IMR-90 (cell line): ENCODE results near the gene ZNF611. TPM values are rescaled to one million over a fixed set of nuclear protein-coding genes. Genes with fewer than 3 reads are reported as not detected.

Source experiments
- ATAC-seq: fragments of 200-7000 bp; cut with Tn5 transposase; 2 replicates; pipeline ENCODE4 v1.9.1; 2020; ENCODE audit warnings: low read depth, mild to moderate bottlenecking, moderate library complexity
- BruUV-seq: library from RNA; stranded (reverse); fragments of 400-500 nt; replicated peaks from 2 replicates; lab custom pipeline; 2021; lab: Mats Ljungman, UMichigan
- CTCF ChIA-PET: fragments of 300-600 bp; formaldehyde crosslinking; extraction: SDS; loops from one replicate; lab custom pipeline; 2021; ENCODE audit warnings: antibody characterized with exemption; lab: Yijun Ruan, JAX
- POLR2A ChIA-PET: fragments of 300-600 bp; sonication (Branson Sonifier 250); formaldehyde crosslinking; loops from one replicate; lab custom pipeline; 2022; ENCODE audit warnings: antibody characterized with exemption; ENCODE audit not compliant: unreplicated experiment; lab: Charles Lee
- DNase-seq: peaks from one replicate; pipeline ENCODE4 v3.0.0; 2013
- H2AFZ ChIP-seq: replicated peaks from 2 replicates; pipeline ENCODE3; 2013; ENCODE audit warnings: low read length, mild to moderate bottlenecking; ENCODE audit not compliant: poor library complexity
- H2AK5ac ChIP-seq: 2 replicates; pipeline ENCODE4 v1.6.1; 2013; ENCODE audit warnings: low read depth, low read length, inconsistent platforms
- H2AK9ac ChIP-seq: replicated peaks from 2 replicates; pipeline ENCODE3; 2013; ENCODE audit warnings: mild to moderate bottlenecking, low read depth, low read length, moderate library complexity; ENCODE audit not compliant: poor library complexity
- H2BK120ac ChIP-seq: 2 replicates; pipeline ENCODE4 v1.6.1; 2013; ENCODE audit warnings: low read depth, low read length, inconsistent platforms
- H2BK15ac ChIP-seq: 3 replicates; pipeline ENCODE4 v1.6.1; 2013; ENCODE audit warnings: low read depth, low read length, inconsistent platforms
- H2BK20ac ChIP-seq: 2 replicates; pipeline ENCODE4 v1.6.1; 2013; ENCODE audit warnings: low read depth, mild to moderate bottlenecking, inconsistent platforms, low read length, moderate library complexity
- H2BK5ac ChIP-seq: 2 replicates; pipeline ENCODE4 v1.6.1; 2013; ENCODE audit warnings: mild to moderate bottlenecking, low read depth, low read length, inconsistent platforms; ENCODE audit not compliant: poor library complexity, severe bottlenecking
- H3K14ac ChIP-seq: replicated peaks from 2 replicates; pipeline ENCODE4 v1.6.1; 2013; ENCODE audit warnings: low read depth, low read length, inconsistent platforms
- H3K18ac ChIP-seq: 2 replicates; pipeline ENCODE4 v1.6.1; 2013; ENCODE audit warnings: low read depth, low read length, control low read depth
- H3K23ac ChIP-seq: 2 replicates; pipeline ENCODE4 v1.6.1; 2013; ENCODE audit warnings: low read depth, low read length, inconsistent platforms
- H3K27ac ChIP-seq: 2 replicates; pipeline ENCODE4 v1.5.1; 2013; ENCODE audit warnings: mild to moderate bottlenecking, control low read depth, low read length; ENCODE audit not compliant: insufficient read depth
- H3K27me3 ChIP-seq: 2 replicates; pipeline ENCODE4 v1.6.1; 2013; ENCODE audit warnings: low read length; ENCODE audit not compliant: control insufficient read depth, insufficient read depth
- H3K36me3 ChIP-seq: 2 replicates; pipeline ENCODE4 v1.6.1; 2013; ENCODE audit warnings: low read length, mixed read lengths; ENCODE audit not compliant: control insufficient read depth, insufficient read depth
- H3K4ac ChIP-seq: 2 replicates; pipeline ENCODE4 v1.6.1; 2013; ENCODE audit warnings: low read depth, low read length, inconsistent platforms
- H3K4me1 ChIP-seq: 2 replicates; pipeline ENCODE4 v1.6.1; 2013; ENCODE audit warnings: low read length, mixed read lengths; ENCODE audit not compliant: control insufficient read depth, insufficient read depth
- H3K4me2 ChIP-seq: 2 replicates; pipeline ENCODE4 v1.6.1; 2013; ENCODE audit warnings: low read depth, mild to moderate bottlenecking, control low read depth, low read length, moderate library complexity
- H3K4me3 ChIP-seq: 2 replicates; pipeline ENCODE4 v1.5.1; 2013; ENCODE audit warnings: low read depth, mild to moderate bottlenecking, control low read depth, low read length, moderate library complexity; ENCODE audit not compliant: insufficient read depth
- H3K56ac ChIP-seq: 2 replicates; pipeline ENCODE4 v1.6.1; 2013; ENCODE audit warnings: low read length, inconsistent platforms; ENCODE audit not compliant: insufficient read depth; ENCODE audit errors: extremely low read depth
- H3K79me1 ChIP-seq, 2 experiments: 2 replicates each; pipeline ENCODE4 v1.6.1; 2013; ENCODE audit warnings: low read length in 2 of 2, inconsistent platforms in 1 of 2, low read depth in 1 of 2
- H3K9ac ChIP-seq: 2 replicates; pipeline ENCODE4 v1.6.1; 2013; ENCODE audit warnings: low read depth, low read length, control low read depth
- H3K9me1 ChIP-seq: 2 replicates; pipeline ENCODE4 v1.6.1; 2013; ENCODE audit warnings: low read length, inconsistent platforms; ENCODE audit not compliant: insufficient read depth
- H3K9me3 ChIP-seq: 2 replicates; pipeline ENCODE4 v1.6.1; 2013; ENCODE audit warnings: low read length; ENCODE audit not compliant: control insufficient read depth, insufficient read depth
- H4K20me1 ChIP-seq: 2 replicates; pipeline ENCODE4 v1.6.1; 2013; ENCODE audit warnings: low read length, inconsistent platforms; ENCODE audit not compliant: insufficient read depth
- H4K5ac ChIP-seq: 2 replicates; pipeline ENCODE4 v1.6.1; 2013; ENCODE audit warnings: mild to moderate bottlenecking, low read depth, low read length, control low read depth
- H4K8ac ChIP-seq, 2 experiments: 2 replicates each; pipeline ENCODE4 v1.6.1; 2013; ENCODE audit warnings: low read depth in 2 of 2, low read length in 2 of 2, control low read depth in 1 of 2, inconsistent platforms in 1 of 2
- H4K91ac ChIP-seq: 2 replicates; pipeline ENCODE4 v1.6.1; 2013; ENCODE audit warnings: low read depth, low read length, inconsistent platforms; ENCODE audit not compliant: insufficient read depth
- BHLHE40 ChIP-seq: fragments of 150-350 bp; IDR thresholded peaks from 2 replicates; pipeline ENCODE4 v1.6.1; 2016; ENCODE audit warnings: mild to moderate bottlenecking, low read depth, low read length
- CEBPB ChIP-seq: IDR thresholded peaks from 2 replicates; pipeline ENCODE4 v1.6.1; 2012; ENCODE audit warnings: low read depth, low read length, improper control_type of control experiment
- CHD1 ChIP-seq: IDR thresholded peaks from 2 replicates; pipeline ENCODE4 v1.6.1; 2012; ENCODE audit warnings: low read depth, low read length, improper control_type of control experiment
- FOS ChIP-seq: fragments of 150-350 bp; IDR thresholded peaks from 2 replicates; pipeline ENCODE4 v1.6.1; 2016; ENCODE audit warnings: low read depth, low read length
- MAFK ChIP-seq: IDR thresholded peaks from 2 replicates; pipeline ENCODE4 v1.6.1; 2012; ENCODE audit warnings: low read depth, low read length, improper control_type of control experiment
- MAZ ChIP-seq: IDR thresholded peaks from 2 replicates; pipeline ENCODE4 v1.6.1; 2012; ENCODE audit warnings: low read depth, mild to moderate bottlenecking, low read length, improper control_type of control experiment, moderate library complexity, borderline replicate concordance
- POLR2A ChIP-seq: IDR thresholded peaks from 2 replicates; pipeline ENCODE4 v1.6.1; 2012; ENCODE audit warnings: mild to moderate bottlenecking, low read depth, low read length
- RCOR1 ChIP-seq: IDR thresholded peaks from 2 replicates; pipeline ENCODE4 v1.6.1; 2012; ENCODE audit warnings: mild to moderate bottlenecking, low read length, improper control_type of control experiment; ENCODE audit not compliant: insufficient replicate concordance
- RFX5 ChIP-seq: IDR thresholded peaks from 2 replicates; pipeline ENCODE4 v1.8.0; 2012; ENCODE audit warnings: low read depth, mild to moderate bottlenecking, low read length, moderate library complexity
- SMC3 ChIP-seq: fragments of 150-350 bp; IDR thresholded peaks from 2 replicates; pipeline ENCODE4 v1.6.1; 2016; ENCODE audit warnings: low read depth, mild to moderate bottlenecking, antibody characterized with exemption, low read length, moderate library complexity
- WGBS, 2 experiments: methylation state at CpG; one replicate each; pipeline versions ENCODE4 v1.1.5 to v1.1.7; 2013; ENCODE audit warnings: missing lambda C conversion rate in 2 of 2; ENCODE audit not compliant: insufficient read length in 1 of 2; ENCODE audit errors: extremely low coverage in 2 of 2; 5-methylcytosine and 5-hydroxymethylcytosine counted together
- dilution Hi-C: fragments of 300-500 bp; cut with HindIII; formaldehyde crosslinking; loops from one replicate; pipeline ENCODE4 v1.14.3; 2018; ENCODE audit warnings: low sequenced_read_pairs; ENCODE audit not compliant: unreplicated experiment
- in situ Hi-C: fragments of 300-500 bp; cut with MboI; formaldehyde crosslinking; loops from 3 replicates; pipeline ENCODE4 v1.14.3; 2019; ENCODE audit warnings: low sequenced_read_pairs, inconsistent platforms, mixed read lengths
- intact Hi-C: fragments of 100-400 bp; cut with micrococcal nuclease; formaldehyde crosslinking; loops from 2 replicates; pipeline ENCODE4 v1.10.0; 2022
- polyA plus RNA-seq, 3 experiments: library from polyadenylated mRNA; depleted of rRNA; stranded (reverse); fragments of >200 nt; gene quantifications; 2 replicates each; pipeline ENCODE4 v1.2.3, GENCODE V29; 2012; ENCODE audit warnings: low replicate concordance in 1 of 3
- total RNA-seq: library from RNA; depleted of rRNA; stranded (reverse); fragments of >200 nt; gene quantifications from 2 replicates; pipeline ENCODE4 v1.2.3, GENCODE V29; 2012
- TF ChIP-seq, protein P1 (sequence below): conservative IDR thresholded peaks from 2 replicates; pipeline ENCODE4 v1.5.1; 2012; ENCODE audit warnings: mild to moderate bottlenecking, low read depth, low read length, improper control_type of control experiment

The ZNF611 gene
- total and polyA plus RNA-seq, 2 of the 4 experiments (the other 2 are of a cell fraction): 3.8 to 8.8 TPM

GRCh38 chr19:52749780-52750179 is 14.9 kb upstream of the ZNF611 start:
- Histone ChIP-seq H3K56ac (no peak overlapping the region), H3K4me2 (no peak overlapping the region), H3K79me1 (no peaks in the 10 kb centered on the region), H2BK120ac (no peak overlapping the region), H3K9me3 (no peaks in the 10 kb centered on the region), H3K18ac (no peak overlapping the region), H4K5ac (no peak overlapping the region), H3K9me1 (no peaks in the 10 kb centered on the region), H3K23ac (no peak overlapping the region), H2AK5ac (no peak overlapping the region), H3K9ac (no peak overlapping the region), H3K4me1 (no peaks in the 10 kb centered on the region), H4K91ac (no peak overlapping the region), H3K4me3 (no peak overlapping the region), H2AK9ac (no peak overlapping the region), H4K20me1 (no peaks in the 10 kb centered on the region), H3K27ac (no peak overlapping the region), H2BK20ac (no peak overlapping the region), H2AFZ (no peak overlapping the region), H4K8ac (no peak overlapping the region), H2BK15ac (no peak overlapping the region), H2BK5ac (no peak overlapping the region), H3K36me3 (no peaks in the 10 kb centered on the region), H3K14ac (no peak overlapping the region), H3K27me3 (no peaks in the 10 kb centered on the region), H3K4ac (no peak overlapping the region)
- intact Hi-C loops (loop anchor here (5.0 to 10.0 kb wide), 2 partner anchors 215 to 352 kb away; partner anchors contain the start of gene ZNF528), dilution Hi-C loops (no loop called here), in situ Hi-C loops (no loop called here)
- no CpG with 5 or more reads among the region's 4 CpGs for WGBS, 2 experiments
- CTCF ChIA-PET: no interaction called here
- POLR2A ChIA-PET: no interaction called here
- no peak for DNase-seq
- no peak for TF ChIP-seq MAFK
- TF ChIP-seq MAZ: no peak
- no peak for TF ChIP-seq RCOR1
- TF ChIP-seq SMC3: no peak
- TF ChIP-seq, protein P1, sequence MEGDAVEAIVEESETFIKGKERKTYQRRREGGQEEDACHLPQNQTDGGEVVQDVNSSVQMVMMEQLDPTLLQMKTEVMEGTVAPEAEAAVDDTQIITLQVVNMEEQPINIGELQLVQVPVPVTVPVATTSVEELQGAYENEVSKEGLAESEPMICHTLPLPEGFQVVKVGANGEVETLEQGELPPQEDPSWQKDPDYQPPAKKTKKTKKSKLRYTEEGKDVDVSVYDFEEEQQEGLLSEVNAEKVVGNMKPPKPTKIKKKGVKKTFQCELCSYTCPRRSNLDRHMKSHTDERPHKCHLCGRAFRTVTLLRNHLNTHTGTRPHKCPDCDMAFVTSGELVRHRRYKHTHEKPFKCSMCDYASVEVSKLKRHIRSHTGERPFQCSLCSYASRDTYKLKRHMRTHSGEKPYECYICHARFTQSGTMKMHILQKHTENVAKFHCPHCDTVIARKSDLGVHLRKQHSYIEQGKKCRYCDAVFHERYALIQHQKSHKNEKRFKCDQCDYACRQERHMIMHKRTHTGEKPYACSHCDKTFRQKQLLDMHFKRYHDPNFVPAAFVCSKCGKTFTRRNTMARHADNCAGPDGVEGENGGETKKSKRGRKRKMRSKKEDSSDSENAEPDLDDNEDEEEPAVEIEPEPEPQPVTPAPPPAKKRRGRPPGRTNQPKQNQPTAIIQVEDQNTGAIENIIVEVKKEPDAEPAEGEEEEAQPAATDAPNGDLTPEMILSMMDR: no peak
- TF ChIP-seq FOS: no peak
- no peak for TF ChIP-seq BHLHE40
- no peak for TF ChIP-seq RFX5
- TF ChIP-seq CEBPB: no peak
- no peak for TF ChIP-seq CHD1
- no peak for TF ChIP-seq POLR2A
- BruUV-seq: no TSS peak
- no peak for ATAC-seq
